Ishikawa (cell line): Measurements from ENCODE around the gene LATS2.

ENCODE experiments used
- CEBPB ChIP-seq: IDR thresholded peaks from 2 replicates; pipeline ENCODE4 v1.6.1; 2012
- CREB1 ChIP-seq: IDR thresholded peaks from 2 replicates; pipeline ENCODE4 v1.6.1; 2012; ENCODE audit warnings: low read depth
- EGR1 ChIP-seq: IDR thresholded peaks from 2 replicates; pipeline ENCODE4 v1.6.1; 2012
- EP300 ChIP-seq: IDR thresholded peaks from 2 replicates; pipeline ENCODE4 v1.6.1; 2012; ENCODE audit warnings: borderline replicate concordance
- FOXM1 ChIP-seq: IDR thresholded peaks from 2 replicates; pipeline ENCODE4 v1.6.1; 2012; ENCODE audit warnings: low read depth, borderline replicate concordance
- MAX ChIP-seq: IDR thresholded peaks from 2 replicates; pipeline ENCODE4 v1.6.1; 2012
- NFIC ChIP-seq: IDR thresholded peaks from 2 replicates; pipeline ENCODE4 v1.6.1; 2012
- RAD21 ChIP-seq: IDR thresholded peaks from 2 replicates; pipeline ENCODE4 v1.6.1; 2012; ENCODE audit warnings: low read depth
- REST ChIP-seq: IDR thresholded peaks from 2 replicates; pipeline ENCODE4 v1.6.1; 2012; ENCODE audit warnings: low read depth, mild to moderate bottlenecking
- TAF1 ChIP-seq: IDR thresholded peaks from 2 replicates; pipeline ENCODE4 v1.6.1; 2012; ENCODE audit warnings: low read depth, mild to moderate bottlenecking
- TCF12 ChIP-seq: IDR thresholded peaks from 2 replicates; pipeline ENCODE4 v1.6.1; 2012; ENCODE audit warnings: low read depth
- TEAD4 ChIP-seq: IDR thresholded peaks from 2 replicates; pipeline ENCODE4 v1.6.1; 2012
- USF1 ChIP-seq: IDR thresholded peaks from 2 replicates; pipeline ENCODE4 v1.6.1; 2012
- YY1 ChIP-seq: IDR thresholded peaks from 2 replicates; pipeline ENCODE4 v1.6.1; 2012; ENCODE audit warnings: low read depth
- ZBTB7A ChIP-seq: IDR thresholded peaks from 2 replicates; pipeline ENCODE4 v1.6.1; 2012; ENCODE audit warnings: low read depth

The LATS2 gene

GRCh38 chr13:21033212-21033840 is 28.1 kb downstream of the LATS2 start:
- TF ChIP-seq TEAD4 (no peak), ZBTB7A (no peak), USF1 (no peak), CEBPB (no peak), RAD21 (no peak), NFIC (no peak), FOXM1 (no peak), TCF12 (no peak), TAF1 (no peak), EP300 (no peak), REST (no peak), YY1 (no peak), MAX (no peak), CREB1 (no peak), EGR1 (no peak)

- TF ChIP-seq EP300 = no peak
- no peak for TF ChIP-seq TEAD4
- no peak for TF ChIP-seq TCF12
- TF ChIP-seq FOXM1 = no peak
Observed at GRCh38 chr13:21032656-21033055, 28.7 kb downstream of the LATS2 start.

GRCh38 chr13:21031594-21032275 is 29.7 kb downstream of the LATS2 start:
- no peak for TF ChIP-seq ZBTB7A
- TF ChIP-seq TEAD4 = no peak
- no peak for TF ChIP-seq YY1
- no peak for TF ChIP-seq NFIC
- no peak for TF ChIP-seq CEBPB
- no peak for TF ChIP-seq USF1
- no peak for TF ChIP-seq TCF12
- TF ChIP-seq EP300 = no peak
- TF ChIP-seq RAD21 = no peak
- no peak for TF ChIP-seq MAX
- no peak for TF ChIP-seq TAF1
- no peak for TF ChIP-seq CREB1
- TF ChIP-seq FOXM1 = no peak
- no peak for TF ChIP-seq REST
- no peak for TF ChIP-seq EGR1

GRCh38 chr13:21025539-21025938 is 35.8 kb downstream of the LATS2 start:
- TF ChIP-seq TEAD4 (no peak), RAD21 (no peak), NFIC (no peak), REST (no peak), FOXM1 (no peak), TAF1 (no peak), MAX (no peak), TCF12 (no peak), USF1 (no peak), CEBPB (no peak)
